GM21526 (cell line): ENCODE data around the gene VEPH1.

Source experiments
- ATAC-seq: cut with Tn5 transposase; IDR thresholded peaks from one replicate; pipeline ENCODE4 v1.9.1; 2021; ENCODE audit warnings: moderate library complexity; ENCODE audit not compliant: unreplicated experiment, low FRiP score

The VEPH1 gene

DNA sequence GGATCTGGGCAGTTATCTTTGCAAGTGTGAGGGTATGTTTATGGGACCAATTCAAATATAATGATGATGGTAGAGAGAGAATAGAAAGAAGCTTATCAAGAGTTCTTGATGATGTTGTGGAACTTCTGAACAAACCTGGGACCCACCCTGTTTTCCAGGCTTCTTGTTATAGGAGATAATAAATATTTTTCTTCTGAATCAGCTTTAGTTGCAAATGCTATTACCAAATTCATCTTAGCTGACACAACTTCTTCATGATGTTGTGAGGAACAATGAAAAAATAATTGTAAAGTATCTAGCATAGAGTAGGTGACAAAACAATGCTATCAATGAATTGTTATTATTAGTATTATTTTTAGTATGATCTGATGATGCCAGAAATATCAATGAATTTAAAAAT lies 110.1 kb downstream of the VEPH1 start:
- no peak for ATAC-seq

GRCh38 chr3:157392104-157392503 lies 111.1 kb downstream of the VEPH1 start:
- no peak for ATAC-seq

GRCh38 chr3:157390713-157391515 lies 112.3 kb downstream of the VEPH1 start:
- ATAC-seq = no peak

GRCh38 chr3:157388976-157389375 lies 114.2 kb downstream of the VEPH1 start:
- no peak for ATAC-seq

DNA sequence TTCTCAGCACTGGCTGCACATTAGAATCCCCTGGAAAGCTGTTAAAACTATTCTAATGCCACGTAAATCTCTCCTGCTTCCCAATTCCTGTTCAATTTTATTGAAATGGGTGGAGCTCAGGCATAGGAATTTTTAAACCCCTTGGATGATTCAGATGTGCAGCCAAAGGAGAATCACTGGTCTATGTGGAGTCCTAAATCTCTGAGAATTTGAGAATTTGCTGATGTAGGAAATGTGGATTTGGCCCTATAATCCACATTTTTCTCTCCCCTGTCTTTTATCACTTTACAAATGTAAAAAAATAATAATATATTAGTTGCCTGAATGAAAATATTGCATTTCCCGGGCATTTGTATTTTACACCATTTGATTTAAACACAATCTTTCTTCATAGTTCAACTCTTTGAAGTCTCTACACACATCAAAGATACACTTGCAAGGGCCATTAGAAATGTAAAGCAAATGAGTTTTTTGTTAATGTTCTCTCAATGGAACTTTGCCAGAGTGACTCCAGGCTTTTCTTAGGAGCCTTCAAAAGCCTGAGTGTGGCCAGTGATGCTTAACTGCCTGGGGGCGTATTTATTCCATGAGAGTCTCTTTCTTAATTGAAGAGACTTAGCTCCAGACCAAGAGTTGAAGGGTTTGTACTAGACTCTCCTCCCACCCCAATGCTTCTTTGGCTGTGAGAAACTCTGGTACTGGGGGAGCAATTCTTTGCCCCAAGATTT lies 115.3 kb downstream of the VEPH1 start:
- no peak for ATAC-seq

DNA sequence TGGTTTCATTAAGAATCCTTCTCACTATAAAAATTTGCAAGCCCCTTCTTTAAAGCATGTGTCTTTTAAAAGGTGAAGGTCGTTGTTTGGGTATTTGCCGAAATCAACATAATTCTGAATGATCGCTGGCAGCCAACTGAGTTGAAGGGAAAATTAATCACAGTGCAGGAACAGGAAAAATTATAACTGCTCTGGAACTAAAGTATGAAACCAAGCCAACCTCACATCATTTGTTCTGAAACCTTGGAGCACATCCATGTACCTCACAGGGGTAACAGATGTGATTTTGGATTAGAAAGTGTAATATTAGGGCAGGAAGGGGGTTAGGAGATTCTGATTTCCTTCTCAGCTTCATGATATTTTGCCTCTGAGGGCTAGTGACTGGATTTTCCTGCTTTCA lies 118.7 kb downstream of the VEPH1 start:
- ATAC-seq = no peak

DNA sequence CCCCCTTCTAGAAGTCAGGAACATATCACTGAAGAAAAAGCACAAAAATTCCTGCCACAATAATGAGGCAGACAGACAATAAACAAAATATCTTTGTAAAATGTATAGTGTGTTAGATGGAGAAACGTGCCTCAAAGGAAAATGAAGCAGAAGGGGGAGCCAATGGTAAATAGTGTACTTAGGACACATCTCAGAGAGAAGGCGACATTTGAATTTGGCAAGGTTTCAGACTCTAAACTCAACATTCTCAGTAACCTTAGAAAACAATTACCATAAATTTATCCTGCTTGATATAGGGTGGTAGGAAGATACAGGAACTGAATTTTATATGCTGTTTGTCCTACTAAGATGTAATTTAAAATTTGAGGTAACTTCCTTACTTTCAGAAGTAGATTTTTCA lies 119.2 kb downstream of the VEPH1 start:
- no peak for ATAC-seq

DNA sequence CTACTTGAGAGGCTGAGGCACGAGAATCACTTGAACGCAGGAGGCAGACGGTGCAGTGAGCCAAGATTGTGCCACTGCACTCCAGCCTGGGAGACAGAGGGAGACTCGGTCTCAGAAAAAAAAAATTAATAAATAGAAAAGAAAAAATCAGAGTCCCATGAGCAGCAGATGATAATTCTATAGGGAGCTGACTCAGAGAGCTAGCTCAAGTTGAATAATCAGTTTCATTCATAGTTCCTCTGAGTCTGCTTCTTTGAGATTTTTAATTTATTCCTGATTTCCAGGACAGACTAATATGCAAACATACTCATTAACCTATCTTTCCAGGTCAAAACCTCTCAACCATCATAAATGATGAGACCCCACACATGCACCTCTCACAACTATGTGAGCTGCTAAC lies 121.6 kb downstream of the VEPH1 start:
- ATAC-seq = no peak

GRCh38 chr3:157379525-157380140 lies 123.6 kb downstream of the VEPH1 start:
- no peak for ATAC-seq

- no peak for ATAC-seq
Observed at GRCh38 chr3:157376603-157377300, 126.5 kb downstream of the VEPH1 start.

GRCh38 chr3:157375342-157375986 lies 127.8 kb downstream of the VEPH1 start:
- ATAC-seq = no peak

DNA sequence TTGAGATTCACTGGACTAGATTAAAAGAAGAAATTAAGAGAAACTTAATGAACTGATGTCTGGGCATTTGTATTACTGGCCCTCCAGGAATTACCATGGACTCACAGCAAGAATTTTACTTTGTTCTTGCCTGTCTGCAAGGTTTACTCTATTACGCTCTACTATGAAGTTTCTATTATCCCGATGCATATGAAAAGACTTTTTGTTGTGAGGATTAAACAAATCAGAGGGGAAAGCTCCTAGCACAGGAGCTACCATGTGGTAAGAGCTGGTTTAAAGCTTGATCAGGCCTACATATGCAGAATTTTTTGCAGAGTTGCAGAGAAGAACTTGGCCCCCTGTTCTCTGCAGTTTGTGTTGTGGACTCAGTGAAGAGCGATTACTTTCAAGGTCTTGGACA lies 128.3 kb downstream of the VEPH1 start:
- ATAC-seq = no peak

- ATAC-seq = no peak
Observed at GRCh38 chr3:157373783-157374182, 129.4 kb downstream of the VEPH1 start.

GRCh38 chr3:157370867-157371266 lies 132.3 kb downstream of the VEPH1 start:
- no peak for ATAC-seq

DNA sequence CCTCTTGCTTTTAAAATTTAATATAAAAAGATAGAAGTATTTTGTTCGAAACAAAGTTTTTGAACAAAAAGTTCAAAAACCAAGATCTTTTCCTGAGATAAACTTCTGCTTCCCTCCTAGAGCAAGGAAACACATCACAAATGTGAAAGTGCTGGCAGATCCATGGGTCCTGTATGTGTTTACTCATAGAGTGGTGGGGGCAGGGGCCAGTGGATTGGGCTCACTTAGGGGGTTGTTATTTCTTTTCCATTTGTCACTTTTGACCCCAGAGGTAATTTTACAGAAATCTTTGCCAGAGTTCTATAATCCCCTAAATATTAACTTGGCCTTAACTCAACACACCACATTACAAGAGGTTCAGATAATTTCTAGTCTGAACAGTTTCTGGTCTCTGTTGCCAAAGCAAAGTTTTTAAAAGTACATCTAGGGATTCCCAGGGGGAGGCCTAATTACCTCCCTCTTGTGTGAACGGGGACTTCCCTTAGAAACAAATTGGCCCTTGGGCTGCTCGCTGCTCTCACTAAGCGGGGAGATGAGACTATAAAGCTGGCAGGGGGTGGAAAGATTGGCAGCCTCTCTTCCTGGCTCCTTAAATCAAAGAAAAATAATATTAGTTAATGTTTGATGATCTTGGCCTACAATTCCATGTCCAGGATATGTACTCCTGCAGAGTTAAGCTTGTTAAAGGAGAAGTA lies 133.3 kb downstream of the VEPH1 start:
- ATAC-seq = no peak

GRCh38 chr3:157368171-157368570 lies 135.0 kb downstream of the VEPH1 start:
- no peak for ATAC-seq

DNA sequence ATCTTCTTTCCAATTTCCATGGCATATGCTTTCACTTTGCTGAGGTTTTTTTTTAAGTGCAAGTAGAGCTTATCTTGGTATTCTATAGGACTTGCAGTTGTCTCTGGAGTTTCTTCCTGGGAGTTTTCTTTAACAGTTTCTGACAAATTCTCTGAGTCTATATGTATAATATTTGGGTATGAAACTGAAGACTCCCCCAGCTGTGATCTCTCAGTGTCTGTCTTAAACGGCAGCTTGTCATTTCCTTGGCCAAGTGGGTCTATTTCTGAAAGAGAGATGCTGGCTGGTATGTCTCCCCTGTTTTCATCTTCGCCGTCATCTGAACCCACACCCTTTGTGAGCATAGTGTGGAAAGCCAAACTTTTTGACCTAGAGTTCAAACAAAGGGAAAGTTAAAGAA lies 139.8 kb downstream of the VEPH1 start:
- no peak for ATAC-seq

- no peak for ATAC-seq
Observed at GRCh38 chr3:157362348-157362747, 140.9 kb downstream of the VEPH1 start.

- ATAC-seq = no peak
Observed at GRCh38 chr3:157360044-157360443, 143.2 kb downstream of the VEPH1 start.

DNA sequence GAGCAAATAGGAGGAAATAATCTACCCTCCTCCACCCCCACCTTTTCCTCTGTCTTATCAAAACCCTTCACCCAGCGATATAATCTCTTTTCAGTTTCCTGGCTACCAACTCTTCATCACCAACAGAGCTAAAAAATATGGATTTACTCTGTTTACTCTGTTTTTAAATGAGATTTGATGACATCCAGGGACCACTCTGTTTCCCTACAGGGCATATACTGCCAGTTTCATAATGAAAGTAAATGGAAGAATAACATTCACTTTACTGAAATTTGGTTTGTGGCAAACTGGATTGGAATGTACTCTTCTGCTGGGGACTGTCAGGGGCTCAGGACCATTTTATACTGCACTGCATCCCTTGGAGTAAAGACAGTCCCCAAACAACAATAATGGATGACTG lies 146.7 kb downstream of the VEPH1 start:
- ATAC-seq = no peak
